Heart right ventricle (tissue), 16 donors: ENCODE data around the gene CNPY1. TPM values are rescaled to one million over a fixed set of nuclear protein-coding genes. Genes with fewer than 3 reads are reported as not detected.

ENCODE experiments used
- ATAC-seq, 8 donors: fragments of 200-7000 bp; cut with Tn5 transposase; one replicate each; pipeline ENCODE4 v1.9.1; 2020; ENCODE audit warnings: mild to moderate bottlenecking in 8 of 8, moderate library complexity in 8 of 8, moderate number of reproducible peaks in 1 of 8
- DNase-seq, 2 donors: peaks; one replicate each; pipeline ENCODE4 v3.0.0-alpha.2; 2020
- H3K27ac ChIP-seq, 10 donors: fragments of 200-600 bp; sonication (generic) in 2 of 10; one replicate each; pipeline versions ENCODE4 v1.5.0 to v1.8.0; 2020 to 2022; ENCODE audit warnings: mild to moderate bottlenecking in 3 of 10
- H3K27me3 ChIP-seq, 7 donors: fragments of 200-600 bp; one replicate each; pipeline ENCODE4 v1.8.0; 2021 to 2022; ENCODE audit warnings: mild to moderate bottlenecking in 2 of 7
- H3K36me3 ChIP-seq, 9 donors: fragments of 200-600 bp; sonication (generic) in 1 of 9; one replicate each; pipeline versions ENCODE4 v1.5.0 to v1.8.0; 2020 to 2022; ENCODE audit warnings: mild to moderate bottlenecking in 2 of 9
- H3K4me1 ChIP-seq, 9 donors: fragments of 200-600 bp; sonication (generic) in 1 of 9; one replicate each; pipeline versions ENCODE4 v1.5.0 to v1.8.0; 2020 to 2022; ENCODE audit warnings: mild to moderate bottlenecking in 4 of 9
- H3K4me3 ChIP-seq, 10 donors: fragments of 200-600 bp; sonication (generic) in 2 of 10; one replicate each; pipeline versions ENCODE4 v1.5.0 to v1.8.0; 2020 to 2022; ENCODE audit warnings: mild to moderate bottlenecking in 7 of 10, moderate library complexity in 2 of 10
- H3K9me3 ChIP-seq, 11 donors: fragments of 200-600 bp in 10 of 11; sonication (generic) in 2 of 11; one replicate each; pipeline versions ENCODE4 v1.5.0 to v1.8.0; 2013 to 2022; ENCODE audit warnings: mild to moderate bottlenecking in 2 of 11, control low read depth in 1 of 11, moderate library complexity in 1 of 11
- CTCF ChIP-seq, 9 donors: fragments of 200-600 bp; sonication (generic) in 2 of 9; IDR thresholded peaks; one replicate each; pipeline versions ENCODE4 v1.5.0 to v1.8.0; 2021 to 2022; ENCODE audit warnings: antibody characterized with exemption in 9 of 9, mild to moderate bottlenecking in 5 of 9, moderate library complexity in 1 of 9
- WGBS, 2 donors: extraction: QIAGEN DNeasy Blood & Tissue Kit; methylation state at CpG; one replicate each; pipeline ENCODE4 v1.1.7; 2013; ENCODE audit warnings: inconsistent platforms in 1 of 2; 5-methylcytosine and 5-hydroxymethylcytosine counted together
- intact Hi-C, 10 donors: fragments of 100-400 bp; cut with DNase I; formaldehyde crosslinking; loops; one replicate each; pipeline versions ENCODE4 v1.11.1 to v1.14.2; 2022
- polyA plus RNA-seq, 2 donors: library from polyadenylated mRNA; stranded (reverse); fragments of 200-250 nt; gene quantifications; one replicate each; pipeline ENCODE4 v1.2.3, GENCODE V29; 2013
- total RNA-seq, 10 donors: library from RNA; stranded (reverse); fragmentation: NEBNext Ultra II Directional in 3 of 10; extraction: Animal tissue kit (Norgen Biotek cat#: 25700) in 3 of 10; gene quantifications; one replicate each; pipeline versions ENCODE4 v1.2.1 to v1.2.4, GENCODE V29; 2021 to 2023
- donor health status: Arrhythmogenic right ventricular cardiomyopathy.
- donor health status: ischemic (EF 13 %, LVEDD 7.1; RV severe dilation, severe dysfunction).
- donor health status: healthy with polysubstance abuse.
- donor health status: DM: no; HTN: yes; CAD: no.
- donor health status: DM: no; HTN: no; CAD: no.
- donor health status: ischemic (EF 25% LVEDD 6.9; RV normal size, moderate dysfunction).
- donor health status: ischemic (EF 25% LVEDD 5.7; RV mildly dilated, moderate dysfunction).
- donor health status: healthy.
- donor health status: DM: yes; HTN: yes; CAD: no.
- donor health status: Ischemic cardiomyopathy.
- donor health status: ischemic (EF 35%, LVEDD 5.7; RV mildly dilated, moderate dysfunction).
- donor health status: nonischemic (EF 11% LVEDD 7.7; RV severe dilation, severe dysfunction).
- donor health status: DM: yes; HTN: yes; CAD: no.
- donor health status: PGD.
- donor health status: ischemic (EF 29% LVEDD 5.4; RV normal size, mild dysfunction).
- donor health status: nonischemic (EF 23%, LVEDD 6.1; RV moderate dilation, normal function).

Gene CNPY1
- total and polyA plus RNA-seq, 12 donors, result not detected

GRCh38 chr7:155508376-155509358 is 37.7 kb downstream of the CNPY1 start:
- Histone ChIP-seq H3K27ac (no peak overlapping the region), H3K9me3 (no peaks in the 10 kb centered on the region), H3K27me3 (peaks cover 33 to 100% (median 99%) of the 10 kb centered on the region in 7 donors), H3K36me3 (no peaks in the 10 kb centered on the region), H3K4me3 (no peak overlapping the region), H3K4me1 (peaks cover 0 to 22% (median 8%) of the 10 kb centered on the region in 9 donors)
- ATAC-seq (no peak), DNase-seq (no peak)
- intact Hi-C loops, result no loop called here
- TF ChIP-seq CTCF (IDR thresholded peaks at IDR 0.05), result no peak
- WGBS, 2 donors, result 5 to 7% methylated on average over 29 of the region's 29 CpGs

GRCh38 chr7:155507576-155507975 is 38.8 kb downstream of the CNPY1 start:
- no peaks in the 10 kb centered on the region for H3K36me3 ChIP-seq
- WGBS, 2 donors, result 5 to 12% methylated on average over 4 of the region's 4 CpGs
- DNase-seq (no peak), ATAC-seq (no peak)
- intact Hi-C loops, result no loop called here
- H3K27me3 ChIP-seq, result peaks cover 33 to 100% (median 99%) of the 10 kb centered on the region in 7 donors
- no peak overlapping the region for H3K4me3 ChIP-seq
- H3K4me1 ChIP-seq, result peaks cover 0 to 22% (median 8%) of the 10 kb centered on the region in 9 donors
- no peak for TF ChIP-seq CTCF (IDR thresholded peaks at IDR 0.05)
- H3K27ac ChIP-seq, result no peak overlapping the region
- H3K9me3 ChIP-seq, result no peaks in the 10 kb centered on the region

- Histone ChIP-seq H3K4me3 (no peak overlapping the region), H3K9me3 (no peaks in the 10 kb centered on the region), H3K36me3 (no peaks in the 10 kb centered on the region), H3K27me3 (peaks cover 33 to 100% (median 99%) of the 10 kb centered on the region in 7 donors), H3K27ac (no peak overlapping the region), H3K4me1 (peaks cover 0 to 22% (median 8%) of the 10 kb centered on the region in 9 donors)
- DNase-seq, result no peak
- WGBS, 2 donors, result 9 to 12% methylated on average over 14 of the region's 14 CpGs
- intact Hi-C loops, result no loop called here
- no peak for ATAC-seq
- no peak for TF ChIP-seq CTCF (IDR thresholded peaks at IDR 0.05)
These were observed 39.5 kb downstream of the CNPY1 start for GRCh38 chr7:155506854-155507337.

- no peak for ATAC-seq
- Histone ChIP-seq H3K9me3 (no peaks in the 10 kb centered on the region), H3K4me3 (no peak overlapping the region), H3K4me1 (peaks cover 0 to 20% (median 8%) of the 10 kb centered on the region in 9 donors), H3K27ac (no peak overlapping the region), H3K27me3 (peaks cover 28 to 100% (median 100%) of the 10 kb centered on the region in 7 donors), H3K36me3 (no peaks in the 10 kb centered on the region)
- DNase-seq, result no peak
- intact Hi-C loops, result no loop called here
- 23 to 37% methylated on average over 3 of the region's 3 CpGs for WGBS, 2 donors
- TF ChIP-seq CTCF (IDR thresholded peaks at IDR 0.05), result no peak
These were observed 41.0 kb downstream of the CNPY1 start for GRCh38 chr7:155505422-155505793.
